A549 (cell line): ENCODE results near the gene GPRIN3. TPM values are rescaled to one million over a fixed set of nuclear protein-coding genes. Genes with fewer than 3 reads are reported as not detected.

Source experiments
- ATAC-seq, 2 experiments: fragments of 200-7000 bp in 1 of 2; fragments of >200 bp in 1 of 2; cut with Nextera tagmentation in 1 of 2; cut with Tn5 transposase in 1 of 2; 3 replicates each; pipeline versions ENCODE4 v1.8.0 to v1.9.1; 2018 to 2020; ENCODE audit warnings: mild to moderate bottlenecking in 1 of 2, moderate library complexity in 1 of 2
- CTCF ChIA-PET: fragments of 300-600 bp; sonication (Branson Sonifier 250); formaldehyde crosslinking; extraction: SDS; loops from one replicate; lab custom pipeline; 2021; ENCODE audit warnings: antibody characterized with exemption, inconsistent platforms; lab: Yijun Ruan, JAX
- POLR2A ChIA-PET: fragments of 350-600 bp; formaldehyde crosslinking; extraction: SDS; loops from one replicate; lab custom pipeline; 2021; ENCODE audit warnings: antibody characterized with exemption, inconsistent platforms; lab: Yijun Ruan, JAX
- DNase-seq, 2 experiments: peaks; one replicate each; pipeline versions ENCODE4 v3.0.0 to v3.0.0-alpha.2; 2011 to 2016; ENCODE audit warnings: low read depth in 1 of 2, low spot score in 1 of 2
- FAIRE-seq: peaks from 2 replicates; lab custom pipeline; 2011; peaks lifted over from hg19 to GRCh38; lab: Jason Lieb, UNC
- H3K27ac ChIP-seq, 2 experiments: fragments of >200 bp; sonication (Bioruptor Twin); formaldehyde crosslinking; 3 replicates each; pipeline ENCODE4 v1.5.1; 2016 to 2017
- H3K4me1 ChIP-seq: fragments of >200 bp; sonication (Bioruptor Twin); formaldehyde crosslinking; 3 replicates; pipeline ENCODE4 v1.6.1; 2016
- H3K4me2 ChIP-seq: fragments of >200 bp; sonication (Bioruptor Twin); formaldehyde crosslinking; 3 replicates; pipeline ENCODE4 v1.6.1; 2016
- H3K4me3 ChIP-seq: fragments of >200 bp; sonication (Bioruptor Twin); formaldehyde crosslinking; 3 replicates; pipeline ENCODE4 v1.5.1; 2016
- H3K9me3 ChIP-seq: fragments of >200 bp; sonication (Bioruptor Twin); formaldehyde crosslinking; 3 replicates; pipeline ENCODE4 v1.6.1; 2016
- ATOH8 ChIP-seq: fragments of 250-450 bp; sonication (Bioruptor Pico); IDR thresholded peaks from 2 replicates; pipeline ENCODE4 v1.5.0; 2020; ENCODE audit warnings: low read depth, mild to moderate bottlenecking, moderate library complexity
- BCL3 ChIP-seq: fragments of >200 bp; sonication (Bioruptor Twin); formaldehyde crosslinking; IDR thresholded peaks from 3 replicates; pipeline ENCODE4 v1.6.1; 2016
- BHLHE40 ChIP-seq: IDR thresholded peaks from 2 replicates; pipeline ENCODE4 v1.6.1; 2012; ENCODE audit warnings: low read depth, low read length, inconsistent platforms
- CHD4 ChIP-seq: fragments of 200-600 bp; sonication (generic); IDR thresholded peaks from 2 replicates; pipeline ENCODE4 v1.6.1; 2016; ENCODE audit warnings: antibody characterized with exemption, mild to moderate bottlenecking, borderline replicate concordance
- E2F6 ChIP-seq: IDR thresholded peaks from 2 replicates; pipeline ENCODE4 v1.6.1; 2012; ENCODE audit warnings: low read depth, borderline replicate concordance
- EHF ChIP-seq: fragments of 250-450 bp; sonication (Bioruptor Pico); IDR thresholded peaks from 2 replicates; pipeline ENCODE4 v1.5.0; 2020; ENCODE audit warnings: mild to moderate bottlenecking
- EHMT2 ChIP-seq: fragments of 200-600 bp; sonication (generic); IDR thresholded peaks from 2 replicates; pipeline ENCODE4 v1.6.1; 2016; ENCODE audit warnings: antibody characterized with exemption, low read depth, mild to moderate bottlenecking, moderate library complexity
- ELK1 ChIP-seq: fragments of 150-350 bp; IDR thresholded peaks from 2 replicates; pipeline ENCODE4 v1.6.1; 2014; ENCODE audit warnings: low read depth, mild to moderate bottlenecking, low read length
- FOSB ChIP-seq: fragments of 250-450 bp; sonication (Bioruptor Pico); IDR thresholded peaks from 2 replicates; pipeline ENCODE4 v1.5.0; 2020; ENCODE audit warnings: mild to moderate bottlenecking, moderate library complexity
- FOSL2 ChIP-seq, 2 experiments: fragments of 450-650 bp in 1 of 2; fragments of >200 bp in 1 of 2; sonication (Bioruptor Twin) in 1 of 2; formaldehyde crosslinking; IDR thresholded peaks; 2 replicates each; pipeline versions ENCODE4 v1.5.0 to v1.6.1; 2016 to 2020; ENCODE audit warnings: mild to moderate bottlenecking in 1 of 2, moderate library complexity in 1 of 2
- FOXS1 ChIP-seq: fragments of 250-450 bp; sonication (Bioruptor Pico); IDR thresholded peaks from 2 replicates; pipeline ENCODE4 v1.5.0; 2020; ENCODE audit warnings: mild to moderate bottlenecking, moderate library complexity
- HES2 ChIP-seq: fragments of >200 bp; sonication (Bioruptor Twin); formaldehyde crosslinking; IDR thresholded peaks from 2 replicates; pipeline ENCODE4 v1.6.1; 2016
- HOXB5 ChIP-seq: fragments of 250-450 bp; sonication (Bioruptor Pico); IDR thresholded peaks from 2 replicates; pipeline ENCODE4 v1.5.0; 2020; ENCODE audit warnings: mild to moderate bottlenecking, moderate library complexity
- JUN ChIP-seq, 2 experiments: fragments of >200 bp; sonication (Bioruptor Twin); formaldehyde crosslinking; IDR thresholded peaks; 2 replicates in 1 of 2; 3 replicates in 1 of 2; pipeline ENCODE4 v1.6.1; 2016 to 2017
- JUNB ChIP-seq: fragments of >200 bp; sonication (Bioruptor Twin); formaldehyde crosslinking; IDR thresholded peaks from 2 replicates; pipeline ENCODE4 v1.6.1; 2016
- KDM5A ChIP-seq: fragments of 200-600 bp; sonication (generic); IDR thresholded peaks from 2 replicates; pipeline ENCODE4 v1.6.1; 2016; ENCODE audit warnings: antibody characterized with exemption, mild to moderate bottlenecking
- MAFK ChIP-seq: fragments of 450-650 bp; IDR thresholded peaks from 2 replicates; pipeline ENCODE4 v1.6.1; 2014; ENCODE audit not compliant: partially characterized antibody
- NFE2L2 ChIP-seq: fragments of 150-350 bp; conservative IDR thresholded peaks from 2 replicates; pipeline ENCODE4 v1.6.1; 2014; ENCODE audit warnings: low read length
- NPAS2 ChIP-seq: fragments of 250-450 bp; sonication (Bioruptor Pico); IDR thresholded peaks from 2 replicates; pipeline ENCODE4 v1.8.0; 2022; ENCODE audit warnings: mild to moderate bottlenecking, moderate library complexity, borderline replicate concordance
- NR3C1 ChIP-seq: fragments of >200 bp; sonication (Bioruptor Twin); formaldehyde crosslinking; IDR thresholded peaks from 3 replicates; pipeline ENCODE4 v1.6.1; 2017
- PBX3 ChIP-seq: IDR thresholded peaks from 2 replicates; pipeline ENCODE4 v1.6.1; 2012
- RARB ChIP-seq: fragments of 250-450 bp; sonication (Bioruptor Pico); IDR thresholded peaks from 2 replicates; pipeline ENCODE4 v1.8.0; 2021; ENCODE audit warnings: mild to moderate bottlenecking, moderate library complexity
- RCOR1 ChIP-seq: fragments of 150-350 bp; IDR thresholded peaks from 2 replicates; pipeline ENCODE4 v1.6.1; 2014; ENCODE audit warnings: antibody characterized with exemption, low read length, low read depth
- SREBF2 ChIP-seq: fragments of 450-650 bp; IDR thresholded peaks from 2 replicates; pipeline ENCODE4 v1.6.1; 2014; ENCODE audit warnings: mild to moderate bottlenecking, moderate library complexity
- TFCP2L1 ChIP-seq: fragments of 250-450 bp; sonication (Bioruptor Pico); IDR thresholded peaks from 2 replicates; pipeline ENCODE4 v1.5.0; 2021; ENCODE audit warnings: mild to moderate bottlenecking
- TP53 ChIP-seq: fragments of 250-450 bp; sonication (Bioruptor Pico); IDR thresholded peaks from 2 replicates; pipeline ENCODE4 v1.5.0; 2021; ENCODE audit warnings: mild to moderate bottlenecking, moderate library complexity
- ZSCAN20 ChIP-seq: fragments of 250-450 bp; sonication (Bioruptor Pico); IDR thresholded peaks from 2 replicates; pipeline ENCODE4 v1.8.0; 2022; ENCODE audit warnings: mild to moderate bottlenecking, moderate library complexity
- WGBS: methylation state at CpG from one replicate; pipeline ENCODE4 v1.1.6; 2017; ENCODE audit errors: missing lambda C conversion rate; 5-methylcytosine and 5-hydroxymethylcytosine counted together
- polyA plus RNA-seq, 4 experiments: library from polyadenylated mRNA; depleted of rRNA in 3 of 4; stranded (reverse); fragments of >200 nt; fragmentation: RNase III in 1 of 4; extraction: RNeasy Plus Mini Kit Qiagen cat#74134 plus additional on column Dnase treatment in 1 of 4; gene quantifications; 2 replicates in 3 of 4; 3 replicates in 1 of 4; pipeline ENCODE4 v1.2.3, GENCODE V29; 2011 to 2017

The GPRIN3 gene
- polyA plus RNA-seq, 2 of the 4 experiments (the other 2 are of a cell fraction) = 6.8 to 18.7 TPM

GRCh38 chr4:89352541-89352940 lies 44.9 kb upstream of the GPRIN3 start:
- Histone ChIP-seq H3K4me1 (no peaks in the 10 kb centered on the region), H3K9me3 (peaks cover 5% of the 10 kb centered on the region; the same call in 2 of the 3 replicates), H3K4me2 (no peak overlapping the region), H3K4me3 (no peak overlapping the region), H3K27ac (no peak overlapping the region)
- ChIA-PET POLR2A (no interaction called here), CTCF (no interaction called here)
- TF ChIP-seq ATOH8 (no peak), NPAS2 (CRISPR knock-in tag) (no peak), CHD4 (no peak), RCOR1 (no peak), HOXB5 (CRISPR knock-in tag) (no peak), BCL3 (no peak)
- no peak for FAIRE-seq
- no peak for DNase-seq
- ATAC-seq = no peak
- WGBS = 42% methylated on average over 1 of the region's 1 CpG

- no peak for FAIRE-seq
Observed at GRCh38 chr4:89351201-89351600, 43.6 kb upstream of the GPRIN3 start.

GRCh38 chr4:89347363-89348025 lies 39.9 kb upstream of the GPRIN3 start:
- WGBS = 39% methylated on average over 2 of the region's 2 CpGs
- ATAC-seq = no peak

More at GRCh38 chr4:89351201-89351600, 43.6 kb upstream of the GPRIN3 start:
- ATAC-seq = no peak
- no peak for DNase-seq
- H3K4me3 ChIP-seq = no peak overlapping the region
- POLR2A ChIA-PET = no interaction called here
- H3K27ac ChIP-seq = no peak overlapping the region
- H3K9me3 ChIP-seq = peaks cover 5% of the 10 kb centered on the region; the same call in 2 of the 3 replicates
- H3K4me1 ChIP-seq = no peaks in the 10 kb centered on the region
- 86% methylated on average over 2 of the region's 2 CpGs for WGBS
- CTCF ChIA-PET = no interaction called here
- TF ChIP-seq ZSCAN20 = no peak
- TF ChIP-seq EHMT2 = no peak
- TF ChIP-seq KDM5A = no peak
- TF ChIP-seq NR3C1 = no peak
- TF ChIP-seq FOSB (CRISPR knock-in tag) = no peak
- no peak for TF ChIP-seq TFCP2L1 (CRISPR knock-in tag)
- no peak overlapping the region for H3K4me2 ChIP-seq

More at GRCh38 chr4:89347363-89348025, 39.9 kb upstream of the GPRIN3 start:
- Histone ChIP-seq H3K4me1 (no peaks in the 10 kb centered on the region), H3K9me3 (peaks cover 5% of the 10 kb centered on the region; the same call in 2 of the 3 replicates), H3K27ac (no peak overlapping the region), H3K4me3 (no peak overlapping the region), H3K4me2 (no peak overlapping the region)
- FAIRE-seq (no peak), DNase-seq (no peak)
- ChIA-PET CTCF (interaction anchor here (1.3 kb wide), 1 partner anchor 11 kb away, joined by 4 read pairs; no protein-coding TSS in a partner anchor), POLR2A (no interaction called here)
- TF ChIP-seq JUNB (no peak), TP53 (CRISPR knock-in tag) (no peak), NFE2L2 (no peak), JUN (IDR thresholded peaks at IDR 0.05) (no peak), E2F6 (no peak), RCOR1 (no peak), BHLHE40 (no peak), KDM5A (no peak), EHF (CRISPR knock-in tag) (no peak), TFCP2L1 (CRISPR knock-in tag) (no peak), FOXS1 (CRISPR knock-in tag) (no peak), NR3C1 (no peak), MAFK (no peak), PBX3 (no peak), SREBF2 (no peak), ELK1 (no peak), HES2 (no peak), RARB (no peak), FOSL2 (IDR thresholded peaks at IDR 0.05) (no peak), FOSL2 (CRISPR knock-in tag; IDR thresholded peaks at IDR 0.05) (no peak)
